Measurements from ENCODE around the gene TBX20.
"Not testable (repeated sequence)": the region's sequence is repeated elsewhere in the genome, so short reads cannot be mapped to it uniquely, and the experiment has no call there.

DNA sequence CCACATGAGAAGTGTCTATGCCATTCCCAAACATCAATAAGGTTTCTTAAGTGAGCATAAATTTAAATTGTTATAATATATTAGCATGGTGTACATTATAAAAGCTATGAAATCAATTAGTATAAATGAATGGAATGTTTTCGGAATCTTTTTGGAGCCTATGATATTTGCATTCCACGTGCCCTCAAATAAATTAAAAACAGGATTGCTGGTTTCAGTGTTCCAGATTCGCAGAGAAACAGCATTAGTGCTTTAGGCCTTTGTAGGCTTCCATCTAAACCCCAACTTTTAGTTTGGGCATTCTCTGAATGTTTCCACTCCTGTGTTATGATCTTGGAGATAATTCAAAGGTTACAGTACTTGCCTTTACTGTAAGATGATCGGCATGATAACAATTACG is 15.4 kb downstream of the TBX20 start:
- TF ChIP-seq POLR2A (IDR thresholded peaks at IDR 0.05), result not testable (repeated sequence)
- TF ChIP-seq, protein P1, sequence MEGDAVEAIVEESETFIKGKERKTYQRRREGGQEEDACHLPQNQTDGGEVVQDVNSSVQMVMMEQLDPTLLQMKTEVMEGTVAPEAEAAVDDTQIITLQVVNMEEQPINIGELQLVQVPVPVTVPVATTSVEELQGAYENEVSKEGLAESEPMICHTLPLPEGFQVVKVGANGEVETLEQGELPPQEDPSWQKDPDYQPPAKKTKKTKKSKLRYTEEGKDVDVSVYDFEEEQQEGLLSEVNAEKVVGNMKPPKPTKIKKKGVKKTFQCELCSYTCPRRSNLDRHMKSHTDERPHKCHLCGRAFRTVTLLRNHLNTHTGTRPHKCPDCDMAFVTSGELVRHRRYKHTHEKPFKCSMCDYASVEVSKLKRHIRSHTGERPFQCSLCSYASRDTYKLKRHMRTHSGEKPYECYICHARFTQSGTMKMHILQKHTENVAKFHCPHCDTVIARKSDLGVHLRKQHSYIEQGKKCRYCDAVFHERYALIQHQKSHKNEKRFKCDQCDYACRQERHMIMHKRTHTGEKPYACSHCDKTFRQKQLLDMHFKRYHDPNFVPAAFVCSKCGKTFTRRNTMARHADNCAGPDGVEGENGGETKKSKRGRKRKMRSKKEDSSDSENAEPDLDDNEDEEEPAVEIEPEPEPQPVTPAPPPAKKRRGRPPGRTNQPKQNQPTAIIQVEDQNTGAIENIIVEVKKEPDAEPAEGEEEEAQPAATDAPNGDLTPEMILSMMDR (IDR thresholded peaks at IDR 0.05), result not testable (repeated sequence)

Data from vagina (tissue), 2 donors.